Calu3 (cell line): ENCODE results near the gene RFXANK. TPM values are rescaled to one million over a fixed set of nuclear protein-coding genes. Genes with fewer than 3 reads are reported as not detected.

Experiments
- BruUV-seq: library from RNA; stranded (reverse); fragments of 400-500 nt; replicated peaks from 2 replicates; lab custom pipeline; 2021; lab: Mats Ljungman, UMichigan
- CTCF ChIA-PET: fragments of 300-600 bp; sonication (Branson Sonifier 250); formaldehyde crosslinking; loops from one replicate; lab custom pipeline; 2022; ENCODE audit warnings: antibody characterized with exemption; lab: Charles Lee
- DNase-seq: peaks from one replicate; pipeline ENCODE4 v3.0.0; 2022
- H3K27ac Mint-ChIP-seq: one replicate; pipeline ENCODE4 v1.8.0; 2022; ENCODE audit warnings: mixed read lengths; ENCODE audit not compliant: unreplicated experiment
- H3K27me3 Mint-ChIP-seq: one replicate; pipeline ENCODE4 v1.8.0; 2022; ENCODE audit warnings: mixed read lengths; ENCODE audit not compliant: unreplicated experiment
- H3K36me3 Mint-ChIP-seq: one replicate; pipeline ENCODE4 v1.8.0; 2022; ENCODE audit warnings: mild to moderate bottlenecking, moderate library complexity, mixed read lengths; ENCODE audit not compliant: insufficient read depth, unreplicated experiment
- H3K4me1 Mint-ChIP-seq: one replicate; pipeline ENCODE4 v1.8.0; 2022; ENCODE audit warnings: mild to moderate bottlenecking, low read depth, mixed read lengths; ENCODE audit not compliant: unreplicated experiment
- H3K4me3 Mint-ChIP-seq: one replicate; pipeline ENCODE4 v1.8.0; 2022; ENCODE audit warnings: mild to moderate bottlenecking, low read depth, moderate library complexity, mixed read lengths; ENCODE audit not compliant: unreplicated experiment
- H3K9me3 Mint-ChIP-seq: one replicate; pipeline ENCODE4 v1.8.0; 2022; ENCODE audit warnings: low read depth, mixed read lengths; ENCODE audit not compliant: unreplicated experiment
- intact Hi-C: fragments of 100-400 bp; cut with micrococcal nuclease; formaldehyde crosslinking; loops from one replicate; pipeline ENCODE4 v1.10.0; 2022; ENCODE audit not compliant: unreplicated experiment
- total RNA-seq: library from RNA; stranded (reverse); gene quantifications from 2 replicates; pipeline ENCODE4 v1.2.3, GENCODE V29; 2022
- TF ChIP-seq, protein P1 (sequence below): fragments of 200-600 bp; IDR thresholded peaks from one replicate; pipeline ENCODE4 v1.8.0; 2022; ENCODE audit warnings: antibody characterized with exemption; ENCODE audit not compliant: unreplicated experiment

RFXANK gene
- total RNA-seq, 1 experiment from 2014 or later = 63.2 TPM

DNA sequence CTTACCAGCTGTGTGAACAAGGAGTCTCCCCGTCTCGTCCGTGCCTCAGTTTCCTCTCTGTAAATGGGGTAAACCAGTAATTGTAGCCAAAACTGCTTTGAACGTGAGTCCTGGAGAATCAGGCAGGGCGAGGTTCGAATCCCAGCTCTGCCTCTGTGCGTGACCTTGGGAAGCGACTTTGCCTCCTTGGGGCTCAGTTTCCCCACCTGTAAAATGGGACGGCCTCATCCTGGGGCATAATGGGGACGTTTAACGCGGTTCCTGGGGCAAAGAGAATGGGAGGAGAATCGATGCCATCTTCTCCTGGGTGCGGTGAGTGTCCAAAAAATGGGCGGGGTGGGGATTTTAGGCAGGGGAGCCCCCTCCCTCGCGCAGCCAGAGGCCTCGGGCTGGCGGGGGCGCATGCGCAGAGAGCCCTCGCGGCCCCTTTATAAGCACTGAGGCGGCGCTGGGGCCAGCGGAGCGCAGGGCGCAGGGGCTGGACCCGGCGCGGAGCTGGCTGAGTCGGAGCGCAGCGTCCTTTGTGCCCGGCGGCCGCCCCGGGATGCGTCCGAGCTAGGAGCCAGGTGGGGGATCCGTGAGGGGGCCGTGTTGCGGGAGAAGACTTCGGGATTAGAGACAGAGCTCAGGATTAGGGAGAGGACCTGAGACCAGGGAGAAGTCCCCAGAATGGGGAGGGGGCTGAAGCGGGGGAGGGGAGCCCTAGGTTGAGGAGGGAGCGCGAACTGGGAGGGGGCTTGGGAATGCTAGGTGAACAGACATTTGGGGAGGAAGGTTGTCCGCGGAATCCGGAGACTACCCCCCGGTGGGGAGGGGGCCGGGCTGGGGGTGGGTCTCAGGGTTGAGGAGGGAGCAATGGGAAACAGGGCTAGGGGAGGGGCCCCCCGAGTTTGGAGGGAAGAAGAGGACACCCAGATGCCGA, 19.7 kb downstream of the RFXANK start, which contains the start of gene NCAN:
TSS of gene NCAN (plus strand) at position 460 of the 922 bp plus-strand sequence. CDS start 4,996 bp downstream, outside the sequence.
- intact Hi-C loops = no loop called here
- no peaks in the 10 kb centered on the region for H3K36me3 Mint-ChIP-seq
- TF ChIP-seq, protein P1, sequence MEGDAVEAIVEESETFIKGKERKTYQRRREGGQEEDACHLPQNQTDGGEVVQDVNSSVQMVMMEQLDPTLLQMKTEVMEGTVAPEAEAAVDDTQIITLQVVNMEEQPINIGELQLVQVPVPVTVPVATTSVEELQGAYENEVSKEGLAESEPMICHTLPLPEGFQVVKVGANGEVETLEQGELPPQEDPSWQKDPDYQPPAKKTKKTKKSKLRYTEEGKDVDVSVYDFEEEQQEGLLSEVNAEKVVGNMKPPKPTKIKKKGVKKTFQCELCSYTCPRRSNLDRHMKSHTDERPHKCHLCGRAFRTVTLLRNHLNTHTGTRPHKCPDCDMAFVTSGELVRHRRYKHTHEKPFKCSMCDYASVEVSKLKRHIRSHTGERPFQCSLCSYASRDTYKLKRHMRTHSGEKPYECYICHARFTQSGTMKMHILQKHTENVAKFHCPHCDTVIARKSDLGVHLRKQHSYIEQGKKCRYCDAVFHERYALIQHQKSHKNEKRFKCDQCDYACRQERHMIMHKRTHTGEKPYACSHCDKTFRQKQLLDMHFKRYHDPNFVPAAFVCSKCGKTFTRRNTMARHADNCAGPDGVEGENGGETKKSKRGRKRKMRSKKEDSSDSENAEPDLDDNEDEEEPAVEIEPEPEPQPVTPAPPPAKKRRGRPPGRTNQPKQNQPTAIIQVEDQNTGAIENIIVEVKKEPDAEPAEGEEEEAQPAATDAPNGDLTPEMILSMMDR = no peak
- BruUV-seq = no TSS peak
- H3K27ac Mint-ChIP-seq = no peak within 1 kb of the TSS
- H3K4me3 Mint-ChIP-seq = no peak within 1 kb of the TSS
- no peak for DNase-seq
- no peaks in the 10 kb centered on the region for H3K9me3 Mint-ChIP-seq
- H3K4me1 Mint-ChIP-seq = no peaks in the 10 kb centered on the region
- CTCF ChIA-PET = no interaction called here
- H3K27me3 Mint-ChIP-seq = peaks cover 66% of the 10 kb centered on the region

DNA sequence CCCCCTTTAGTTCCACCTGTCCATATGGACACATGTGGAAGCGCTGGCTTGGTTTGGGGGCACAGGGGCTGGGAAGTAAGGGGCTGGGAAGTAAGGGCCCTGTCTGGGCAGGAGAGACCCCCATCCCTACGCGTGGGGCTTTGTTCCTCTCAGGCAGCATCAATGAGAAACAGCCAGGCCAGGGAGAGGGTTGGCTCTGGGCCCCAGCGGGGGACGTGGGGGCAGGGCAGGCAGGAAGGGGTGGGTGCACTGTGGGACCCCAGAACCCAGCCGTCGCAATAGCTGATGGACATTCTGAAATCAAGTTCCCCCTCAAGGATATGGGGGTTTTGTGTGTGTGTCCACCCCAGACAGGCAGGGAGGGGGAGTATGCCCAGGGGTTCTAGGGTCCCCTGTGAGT, 20.9 kb downstream of the RFXANK start:
- H3K27ac Mint-ChIP-seq = no peak overlapping the region
- H3K27me3 Mint-ChIP-seq = peaks cover 54% of the 10 kb centered on the region
- intact Hi-C loops = no loop called here
- TF ChIP-seq, protein P1 = no peak
- DNase-seq = no peak
- no peaks in the 10 kb centered on the region for H3K9me3 Mint-ChIP-seq
- no TSS peak for BruUV-seq
- H3K4me1 Mint-ChIP-seq = no peaks in the 10 kb centered on the region
- CTCF ChIA-PET = no interaction called here
- H3K4me3 Mint-ChIP-seq = no peak overlapping the region
- no peaks in the 10 kb centered on the region for H3K36me3 Mint-ChIP-seq

DNA sequence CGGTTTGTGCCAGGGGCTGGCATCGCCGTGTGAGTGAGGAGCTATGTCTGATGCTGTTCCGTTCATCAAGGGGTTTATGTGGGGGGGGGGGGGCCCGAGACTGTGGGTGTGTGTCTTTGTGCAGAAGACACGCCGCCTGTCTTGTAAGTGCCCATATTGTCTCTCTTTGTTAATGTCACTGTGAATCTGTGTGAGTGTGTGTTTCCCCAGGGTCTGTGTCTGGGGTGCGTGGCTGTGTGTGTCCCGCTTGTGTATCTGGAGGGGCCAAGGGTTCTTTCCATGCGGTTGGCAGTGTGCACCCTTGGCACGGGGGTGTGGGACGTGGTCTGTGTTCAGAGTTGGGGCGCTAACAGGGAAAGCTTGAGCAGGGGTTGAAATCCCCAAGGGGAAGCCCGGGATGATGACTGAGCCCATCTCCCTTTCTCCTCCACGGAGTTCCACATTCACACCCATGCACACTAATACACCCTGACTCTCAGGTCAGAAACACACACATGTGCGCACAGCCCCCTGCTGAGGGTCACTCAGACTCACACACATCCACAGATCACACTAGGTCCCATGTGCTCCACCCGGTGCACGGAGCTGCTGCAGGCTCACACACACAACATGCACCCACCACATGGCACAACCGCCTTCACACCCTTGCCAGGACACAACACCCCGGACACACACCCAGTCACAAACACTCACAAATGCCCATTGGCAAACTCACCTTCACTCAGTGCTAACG, 21.5 kb downstream of the RFXANK start:
- Mint-ChIP-seq H3K4me1 (no peaks in the 10 kb centered on the region), H3K27ac (no peak overlapping the region), H3K4me3 (no peak overlapping the region), H3K27me3 (peaks cover 52% of the 10 kb centered on the region), H3K9me3 (no peaks in the 10 kb centered on the region), H3K36me3 (no peaks in the 10 kb centered on the region)
- TF ChIP-seq, protein P1 = no peak
- BruUV-seq = no TSS peak
- intact Hi-C loops = no loop called here
- CTCF ChIA-PET = no interaction called here
- no peak for DNase-seq

DNA sequence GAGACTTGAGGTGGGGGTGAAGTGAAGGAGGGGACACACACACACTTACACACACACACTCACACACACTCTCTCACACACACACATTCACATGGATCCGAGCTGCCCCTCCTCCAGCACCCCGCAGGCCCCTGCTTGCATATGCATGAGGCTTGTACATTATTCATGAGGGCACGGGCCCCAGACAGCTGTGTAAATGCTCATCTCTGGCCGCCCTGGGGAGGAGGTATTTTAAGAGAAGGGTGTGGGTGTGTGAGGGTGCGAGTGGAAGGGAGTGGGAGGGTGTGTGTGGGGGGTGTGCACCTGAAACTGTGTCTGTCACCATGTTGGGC, 22.1 kb downstream of the RFXANK start:
- no TSS peak for BruUV-seq
- TF ChIP-seq, protein P1 = no peak
- intact Hi-C loops = no loop called here
- CTCF ChIA-PET = no interaction called here
- Mint-ChIP-seq H3K27ac (no peak overlapping the region), H3K4me1 (no peaks in the 10 kb centered on the region), H3K9me3 (no peaks in the 10 kb centered on the region), H3K36me3 (no peaks in the 10 kb centered on the region), H3K27me3 (peaks cover 52% of the 10 kb centered on the region), H3K4me3 (no peak overlapping the region)
- DNase-seq = no peak
